ENCODE measurements around the gene SLC38A11. TPM values are rescaled to one million over a fixed set of nuclear protein-coding genes. Genes with fewer than 3 reads are reported as not detected.
"Not testable (repeated sequence)": the region's sequence is repeated elsewhere in the genome, so short reads cannot be mapped to it uniquely, and the experiment has no call there.

The SLC38A11 gene
- total and polyA plus RNA-seq, 2 experiments from 2014 or later = not detected

DNA sequence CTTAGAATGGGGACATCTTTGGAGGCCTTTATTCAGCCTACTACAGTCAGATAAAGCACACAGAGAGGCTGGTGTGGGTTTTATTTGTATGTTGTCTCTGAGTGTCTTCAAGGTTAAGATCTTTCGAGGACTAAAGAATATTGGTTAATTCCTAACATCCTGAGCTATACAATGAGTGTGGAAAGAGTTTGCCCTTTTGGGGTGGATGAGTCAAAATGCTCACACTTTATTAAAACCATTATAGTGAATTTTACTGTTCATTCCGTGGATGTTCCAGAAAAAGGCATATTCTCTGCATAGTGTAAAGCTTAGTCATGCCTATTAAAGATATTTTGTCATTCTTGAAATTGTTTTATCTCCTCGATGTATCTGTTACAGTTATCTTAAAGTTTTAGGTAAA is 29.1 kb upstream of the SLC38A11 start (continued):
- TF ChIP-seq, protein P1, sequence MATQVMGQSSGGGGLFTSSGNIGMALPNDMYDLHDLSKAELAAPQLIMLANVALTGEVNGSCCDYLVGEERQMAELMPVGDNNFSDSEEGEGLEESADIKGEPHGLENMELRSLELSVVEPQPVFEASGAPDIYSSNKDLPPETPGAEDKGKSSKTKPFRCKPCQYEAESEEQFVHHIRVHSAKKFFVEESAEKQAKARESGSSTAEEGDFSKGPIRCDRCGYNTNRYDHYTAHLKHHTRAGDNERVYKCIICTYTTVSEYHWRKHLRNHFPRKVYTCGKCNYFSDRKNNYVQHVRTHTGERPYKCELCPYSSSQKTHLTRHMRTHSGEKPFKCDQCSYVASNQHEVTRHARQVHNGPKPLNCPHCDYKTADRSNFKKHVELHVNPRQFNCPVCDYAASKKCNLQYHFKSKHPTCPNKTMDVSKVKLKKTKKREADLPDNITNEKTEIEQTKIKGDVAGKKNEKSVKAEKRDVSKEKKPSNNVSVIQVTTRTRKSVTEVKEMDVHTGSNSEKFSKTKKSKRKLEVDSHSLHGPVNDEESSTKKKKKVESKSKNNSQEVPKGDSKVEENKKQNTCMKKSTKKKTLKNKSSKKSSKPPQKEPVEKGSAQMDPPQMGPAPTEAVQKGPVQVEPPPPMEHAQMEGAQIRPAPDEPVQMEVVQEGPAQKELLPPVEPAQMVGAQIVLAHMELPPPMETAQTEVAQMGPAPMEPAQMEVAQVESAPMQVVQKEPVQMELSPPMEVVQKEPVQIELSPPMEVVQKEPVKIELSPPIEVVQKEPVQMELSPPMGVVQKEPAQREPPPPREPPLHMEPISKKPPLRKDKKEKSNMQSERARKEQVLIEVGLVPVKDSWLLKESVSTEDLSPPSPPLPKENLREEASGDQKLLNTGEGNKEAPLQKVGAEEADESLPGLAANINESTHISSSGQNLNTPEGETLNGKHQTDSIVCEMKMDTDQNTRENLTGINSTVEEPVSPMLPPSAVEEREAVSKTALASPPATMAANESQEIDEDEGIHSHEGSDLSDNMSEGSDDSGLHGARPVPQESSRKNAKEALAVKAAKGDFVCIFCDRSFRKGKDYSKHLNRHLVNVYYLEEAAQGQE (IDR thresholded peaks at IDR 0.05; ENCODE audit: unreplicated experiment) = no peak

DNA sequence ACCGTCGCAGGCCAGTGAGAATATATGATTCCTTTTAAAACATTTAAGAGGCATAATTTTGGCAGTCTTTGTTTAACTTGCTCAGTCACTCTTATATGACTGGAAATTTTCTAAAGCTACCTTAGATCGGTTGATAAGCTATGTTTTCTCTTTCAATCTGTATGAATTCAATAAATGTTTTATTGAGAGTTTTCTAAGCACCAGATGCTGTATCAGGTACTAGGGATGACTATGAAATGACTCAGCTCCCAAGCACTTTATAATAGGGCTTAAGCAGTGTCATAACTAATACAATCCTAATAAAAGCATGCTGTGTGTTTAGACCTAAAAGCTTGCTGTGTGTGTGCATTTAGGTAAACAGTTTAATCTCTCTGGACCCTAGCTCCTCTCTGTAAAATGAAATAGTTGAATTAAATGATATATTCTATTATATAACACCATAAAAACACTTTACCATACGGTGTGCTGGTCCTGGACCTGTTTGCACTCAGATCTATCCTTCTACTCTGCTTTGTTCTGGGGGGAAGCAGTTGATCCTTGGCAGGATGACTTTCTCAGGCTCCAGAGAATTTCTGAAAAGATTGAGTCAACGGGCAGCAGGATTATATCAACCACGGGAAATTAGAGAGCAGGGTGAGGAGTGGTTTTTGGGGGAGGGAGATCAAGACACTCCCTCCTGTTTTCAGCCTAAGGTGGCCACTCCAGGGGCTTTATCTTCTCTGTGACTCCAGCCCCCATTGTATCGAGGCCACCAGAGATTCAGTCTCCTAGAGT is 26.1 kb upstream of the SLC38A11 start:
- ATAC-seq (no peak), DNase-seq (ENCODE audit: low spot score) (no peak)
- H3K36me3 ChIP-seq (ENCODE audit: insufficient read depth) = no peaks in the 10 kb centered on the region
- no peaks in the 10 kb centered on the region for H3K4me1 ChIP-seq (ENCODE audit: insufficient read depth)
- no peaks in the 10 kb centered on the region for H3K9me3 Mint-ChIP-seq
- no peaks in the 10 kb centered on the region for H3K4me1 Mint-ChIP-seq
- H3K27me3 Mint-ChIP-seq (ENCODE audit: insufficient read depth, low read depth, poor library complexity) = no peaks in the 10 kb centered on the region
- no peak overlapping the region for H2AFZ ChIP-seq
- H3K9me2 ChIP-seq (ENCODE audit: insufficient read depth) = no peaks in the 10 kb centered on the region
- no peaks in the 10 kb centered on the region for H3F3A ChIP-seq (replicated peaks; ENCODE audit: low read depth)
- no peak overlapping the region for H3K27ac Mint-ChIP-seq
- no peaks in the 10 kb centered on the region for H3K79me2 ChIP-seq (replicated peaks; ENCODE audit: insufficient read depth)
- H3K36me3 Mint-ChIP-seq (ENCODE audit: low read depth) = no peaks in the 10 kb centered on the region
- no peak overlapping the region for H3K4me2 ChIP-seq
- H3K27ac ChIP-seq (ENCODE audit: low read depth) = no peak overlapping the region
- TF ChIP-seq ZNF114 (CRISPR knock-in tag; IDR thresholded peaks at IDR 0.05) (no peak), EZH2phosphoT487 (IDR thresholded peaks at IDR 0.05; ENCODE audit: unreplicated experiment) (no peak), EZH2 (IDR thresholded peaks at IDR 0.05; ENCODE audit: low read depth, unreplicated experiment) (no peak)
- TF ChIP-seq, protein P1 (IDR thresholded peaks at IDR 0.05; ENCODE audit: unreplicated experiment) = no peak
- TF ChIP-seq, protein P2, sequence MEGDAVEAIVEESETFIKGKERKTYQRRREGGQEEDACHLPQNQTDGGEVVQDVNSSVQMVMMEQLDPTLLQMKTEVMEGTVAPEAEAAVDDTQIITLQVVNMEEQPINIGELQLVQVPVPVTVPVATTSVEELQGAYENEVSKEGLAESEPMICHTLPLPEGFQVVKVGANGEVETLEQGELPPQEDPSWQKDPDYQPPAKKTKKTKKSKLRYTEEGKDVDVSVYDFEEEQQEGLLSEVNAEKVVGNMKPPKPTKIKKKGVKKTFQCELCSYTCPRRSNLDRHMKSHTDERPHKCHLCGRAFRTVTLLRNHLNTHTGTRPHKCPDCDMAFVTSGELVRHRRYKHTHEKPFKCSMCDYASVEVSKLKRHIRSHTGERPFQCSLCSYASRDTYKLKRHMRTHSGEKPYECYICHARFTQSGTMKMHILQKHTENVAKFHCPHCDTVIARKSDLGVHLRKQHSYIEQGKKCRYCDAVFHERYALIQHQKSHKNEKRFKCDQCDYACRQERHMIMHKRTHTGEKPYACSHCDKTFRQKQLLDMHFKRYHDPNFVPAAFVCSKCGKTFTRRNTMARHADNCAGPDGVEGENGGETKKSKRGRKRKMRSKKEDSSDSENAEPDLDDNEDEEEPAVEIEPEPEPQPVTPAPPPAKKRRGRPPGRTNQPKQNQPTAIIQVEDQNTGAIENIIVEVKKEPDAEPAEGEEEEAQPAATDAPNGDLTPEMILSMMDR (conservative IDR thresholded peaks at IDR 0.05; ENCODE audit: low read depth in 2 of 2) = no peak
- H3K4me3 ChIP-seq = no peak overlapping the region
- no peaks in the 10 kb centered on the region for H3K27me3 ChIP-seq (ENCODE audit: insufficient read depth)
- H4K20me1 ChIP-seq (replicated peaks; ENCODE audit: insufficient read depth) = no peaks in the 10 kb centered on the region
- no peak overlapping the region for H3K4me3 Mint-ChIP-seq

DNA sequence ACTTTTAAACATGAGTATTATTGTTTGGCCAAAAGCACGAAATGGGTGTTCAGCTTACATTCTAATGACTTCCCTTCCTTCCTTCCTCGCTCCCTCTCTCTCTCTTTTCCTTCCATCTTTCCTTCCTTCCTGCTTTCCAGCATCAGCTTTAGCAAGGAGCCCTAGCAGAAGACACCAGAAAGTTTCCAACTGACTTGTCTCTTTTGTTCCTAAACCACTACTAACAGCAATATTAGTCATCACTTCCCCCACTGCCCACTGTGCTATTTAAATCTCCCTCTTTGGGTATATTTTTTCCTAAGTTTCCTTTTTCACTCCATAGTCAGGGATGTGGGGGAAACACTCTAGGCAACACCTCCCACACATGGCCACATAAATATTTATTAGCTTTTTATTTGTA is 25.4 kb upstream of the SLC38A11 start:
- H3K36me3 Mint-ChIP-seq (ENCODE audit: low read depth); H3K4me3 ChIP-seq; H4K20me1 ChIP-seq (replicated peaks; ENCODE audit: insufficient read depth); H3K27ac ChIP-seq (ENCODE audit: low read depth); H2AFZ ChIP-seq; H3F3A ChIP-seq (replicated peaks; ENCODE audit: low read depth); H3K4me1 ChIP-seq (ENCODE audit: insufficient read depth); DNase-seq (ENCODE audit: low spot score); H3K36me3 ChIP-seq (ENCODE audit: insufficient read depth); H3K9me2 ChIP-seq (ENCODE audit: insufficient read depth); H3K4me2 ChIP-seq; H3K27me3 ChIP-seq (ENCODE audit: insufficient read depth); H3K27ac Mint-ChIP-seq; H3K27me3 Mint-ChIP-seq (ENCODE audit: insufficient read depth, low read depth, poor library complexity); H3K9me3 Mint-ChIP-seq; H3K4me1 Mint-ChIP-seq; ATAC-seq; H3K4me3 Mint-ChIP-seq; H3K79me2 ChIP-seq (replicated peaks; ENCODE audit: insufficient read depth): not testable (repeated sequence)

Data from GM23338 (cell line).